HG02678 (cell line): Measurements from ENCODE around the gene CCT2.

ENCODE experiments used
- ATAC-seq: cut with Tn5 transposase; IDR thresholded peaks from one replicate; pipeline ENCODE4 v1.9.1; 2021; ENCODE audit warnings: mild to moderate bottlenecking, moderate library complexity; ENCODE audit not compliant: unreplicated experiment

The CCT2 gene

GRCh38 chr12:69639400-69640016 lies 54.2 kb downstream of the CCT2 start:
- peak; percentile 90 for ATAC-seq

- no peak for ATAC-seq
Measured at GRCh38 chr12:69641546-69641945, 56.3 kb downstream of the CCT2 start.

GRCh38 chr12:69642531-69642930 lies 57.3 kb downstream of the CCT2 start:
- no peak for ATAC-seq

- no peak for ATAC-seq
Measured at GRCh38 chr12:69644511-69644910, 59.3 kb downstream of the CCT2 start.

- ATAC-seq, result no peak
Measured at GRCh38 chr12:69645031-69645430, 59.8 kb downstream of the CCT2 start.

- ATAC-seq, result no peak
Measured at GRCh38 chr12:69647178-69647577, 61.9 kb downstream of the CCT2 start.

GRCh38 chr12:69648476-69648875 lies 63.2 kb downstream of the CCT2 start:
- ATAC-seq, result no peak

- no peak for ATAC-seq
Measured at GRCh38 chr12:69649529-69649928, 64.3 kb downstream of the CCT2 start.
